Parathyroid adenoma (tissue), 2 donors: Measurements from ENCODE around the gene STK24.

Experiments used
- H2AFZ ChIP-seq: fragments of 300-600 bp; sonication (generic); one replicate; pipeline ENCODE4 v1.7.0; 2017; ENCODE audit warnings: antibody characterized with exemption, mild to moderate bottlenecking
- H3K27ac ChIP-seq: fragments of 300-600 bp; sonication (generic); one replicate; pipeline ENCODE4 v1.7.0; 2017
- H3K27me3 ChIP-seq: fragments of 300-600 bp; sonication (generic); one replicate; pipeline ENCODE4 v1.7.0; 2017; ENCODE audit warnings: low read length; ENCODE audit not compliant: control insufficient read depth, insufficient read depth
- H3K36me3 ChIP-seq: fragments of 300-600 bp; sonication (generic); one replicate; pipeline ENCODE4 v1.7.0; 2017; ENCODE audit warnings: low read length; ENCODE audit not compliant: control insufficient read depth, insufficient read depth
- H3K4me1 ChIP-seq: fragments of 300-600 bp; sonication (generic); one replicate; pipeline ENCODE4 v1.7.0; 2017; ENCODE audit warnings: control low read depth
- H3K4me2 ChIP-seq: fragments of 300-600 bp; sonication (generic); one replicate; pipeline ENCODE4 v1.7.0; 2017; ENCODE audit warnings: low read length
- H3K4me3 ChIP-seq: fragments of 300-600 bp; sonication (generic); one replicate; pipeline ENCODE4 v1.7.0; 2017; ENCODE audit warnings: low read depth, low read length
- H3K79me2 ChIP-seq: fragments of 300-600 bp; sonication (generic); one replicate; pipeline ENCODE4 v1.7.0; 2017; ENCODE audit warnings: control low read depth
- H3K9ac ChIP-seq: fragments of 300-600 bp; sonication (generic); one replicate; pipeline ENCODE4 v1.7.0; 2017; ENCODE audit warnings: mild to moderate bottlenecking
- H3K9me3 ChIP-seq: fragments of 300-600 bp; sonication (generic); one replicate; pipeline ENCODE4 v1.7.0; 2017; ENCODE audit warnings: low read length; ENCODE audit not compliant: control insufficient read depth
- CTCF ChIP-seq: fragments of 300-600 bp; sonication (generic); IDR thresholded peaks from one replicate; pipeline ENCODE4 v1.7.0; 2017; ENCODE audit warnings: antibody characterized with exemption, mild to moderate bottlenecking
- donor health status: primary hyperparathyroidism.

Gene STK24

DNA sequence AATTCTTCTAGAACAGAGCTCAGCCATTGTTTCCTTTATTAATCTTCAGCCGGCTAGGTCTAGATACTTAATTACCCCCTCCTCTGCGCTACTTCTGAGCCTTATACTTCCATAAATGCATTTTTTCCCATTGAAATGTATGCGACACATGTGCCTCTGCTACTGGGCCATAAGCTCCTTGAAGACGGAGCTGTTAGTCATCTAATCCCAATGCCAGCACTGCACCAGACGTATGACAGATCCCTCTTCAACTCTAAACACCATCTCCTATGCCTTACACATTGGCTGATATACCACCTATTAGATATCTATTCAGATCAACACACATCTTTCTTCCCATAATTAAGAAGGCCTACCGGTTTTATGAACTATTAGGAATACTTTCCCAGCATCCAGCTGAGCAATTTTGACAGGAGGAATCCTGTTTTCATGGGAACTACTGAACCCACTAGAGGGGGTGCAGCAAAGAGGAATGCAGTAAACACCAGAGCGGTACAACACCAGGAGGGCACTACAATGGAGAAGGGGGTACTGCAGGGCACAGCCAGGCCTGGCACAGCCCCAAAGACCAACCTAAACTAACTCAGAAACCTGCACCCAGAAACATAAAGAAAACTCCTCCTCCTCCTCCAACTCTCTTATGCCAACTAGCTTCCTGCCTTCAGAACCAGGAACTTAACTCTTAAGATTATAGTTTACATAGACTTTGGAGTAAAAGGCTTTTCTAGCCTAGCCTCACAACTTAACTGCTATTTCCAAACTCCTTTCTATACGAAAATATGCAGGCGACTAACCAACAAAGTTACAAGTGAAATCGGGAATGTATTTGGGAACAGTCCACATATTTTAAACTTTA lies 18.7 kb downstream of the STK24 start:
- no peaks in the 10 kb centered on the region for H3K27me3 ChIP-seq
- H3K4me1 ChIP-seq, result no peaks in the 10 kb centered on the region
- H3K79me2 ChIP-seq, result peaks cover 55% of the 10 kb centered on the region
- no peaks in the 10 kb centered on the region for H3K9me3 ChIP-seq
- no peak overlapping the region for H3K4me3 ChIP-seq
- no peak overlapping the region for H3K27ac ChIP-seq
- no peak overlapping the region for H3K4me2 ChIP-seq
- no peaks in the 10 kb centered on the region for H3K36me3 ChIP-seq
- no peak for TF ChIP-seq CTCF
- no peak overlapping the region for H3K9ac ChIP-seq
- H2AFZ ChIP-seq, result no peak overlapping the region

- Histone ChIP-seq H3K4me3 (no peak overlapping the region), H3K27ac (no peak overlapping the region), H3K4me1 (no peaks in the 10 kb centered on the region), H3K4me2 (no peak overlapping the region), H2AFZ (no peak overlapping the region), H3K79me2 (peaks cover 55% of the 10 kb centered on the region), H3K36me3 (no peaks in the 10 kb centered on the region), H3K9me3 (no peaks in the 10 kb centered on the region), H3K27me3 (no peaks in the 10 kb centered on the region), H3K9ac (no peak overlapping the region)
- TF ChIP-seq CTCF, result peak; percentile 16
These were observed 19.8 kb downstream of the STK24 start for GRCh38 chr13:98556968-98557631.

DNA sequence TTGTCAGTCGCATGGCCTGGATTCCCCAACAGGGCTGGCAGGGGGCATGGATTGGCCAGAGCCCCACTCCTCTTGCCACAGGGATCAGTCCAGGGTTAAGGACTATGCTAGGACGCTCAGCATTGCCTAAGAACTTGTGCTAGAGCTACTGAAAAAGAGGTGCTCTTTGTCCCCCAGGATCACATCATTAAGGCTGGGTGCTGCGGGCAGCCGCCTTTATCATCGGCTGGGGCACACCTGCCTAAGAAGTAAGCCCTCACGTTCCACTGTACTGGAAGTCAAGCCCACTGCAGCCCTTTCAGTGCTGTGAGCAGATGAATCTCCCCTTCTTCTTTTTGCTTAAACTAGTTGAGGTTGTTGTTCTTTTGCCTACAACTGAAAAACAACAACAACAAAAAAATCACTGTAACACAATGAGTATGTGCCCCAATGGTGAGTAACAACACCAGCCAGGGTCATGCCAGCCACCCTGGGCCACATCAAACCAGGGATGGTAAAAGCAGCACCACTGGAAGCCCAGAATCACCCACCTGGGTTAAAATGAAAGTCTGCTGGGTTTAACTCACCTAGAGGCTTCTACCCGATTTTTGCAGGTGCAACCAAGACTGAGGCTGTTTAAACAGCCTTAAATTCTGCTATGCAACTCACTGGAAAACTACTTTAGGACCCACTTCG lies 20.6 kb downstream of the STK24 start:
- Histone ChIP-seq H3K27me3 (no peaks in the 10 kb centered on the region), H3K36me3 (no peaks in the 10 kb centered on the region), H3K27ac (no peak overlapping the region), H3K79me2 (peaks cover 54% of the 10 kb centered on the region), H3K9ac (no peak overlapping the region), H3K4me3 (no peak overlapping the region), H3K4me2 (no peak overlapping the region), H3K9me3 (no peaks in the 10 kb centered on the region), H3K4me1 (no peaks in the 10 kb centered on the region), H2AFZ (no peak overlapping the region)
- no peak for TF ChIP-seq CTCF

DNA sequence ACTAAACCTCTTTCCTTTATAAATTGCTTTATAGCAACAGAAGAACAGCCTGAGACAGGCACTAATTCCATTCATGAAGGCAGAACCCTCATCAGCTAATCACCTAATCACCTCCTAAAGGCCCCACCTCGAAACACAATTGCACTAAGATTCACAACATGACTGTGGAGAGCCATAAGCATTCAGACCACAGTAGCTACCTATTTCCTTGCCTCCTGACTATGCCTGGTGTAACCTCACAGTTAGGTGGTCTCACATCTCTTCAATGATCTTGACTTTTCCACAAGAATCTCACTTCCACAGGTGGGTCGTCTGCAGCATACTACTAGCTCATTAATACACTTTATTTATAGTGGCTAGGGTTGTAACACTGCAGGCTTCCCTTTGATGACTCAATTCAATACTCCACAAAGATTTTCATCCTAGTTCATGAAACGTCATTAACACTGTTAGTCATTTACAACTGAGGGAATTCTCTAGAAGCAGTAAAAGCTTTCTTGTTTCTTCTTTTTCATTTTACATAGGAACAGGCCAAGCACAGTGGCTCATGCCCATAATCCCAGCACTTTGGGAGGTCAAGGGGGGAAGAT lies 27.1 kb downstream of the STK24 start:
- Histone ChIP-seq H3K4me3 (no peak overlapping the region), H2AFZ (no peak overlapping the region), H3K9me3 (no peaks in the 10 kb centered on the region), H3K27ac (no peak overlapping the region), H3K4me1 (no peaks in the 10 kb centered on the region), H3K4me2 (no peak overlapping the region), H3K79me2 (peaks cover 36% of the 10 kb centered on the region), H3K36me3 (no peaks in the 10 kb centered on the region), H3K9ac (no peak overlapping the region), H3K27me3 (no peaks in the 10 kb centered on the region)
- no peak for TF ChIP-seq CTCF
